Breast epithelium (tissue), 4 donors: ENCODE measurements around the gene ING5. TPM values are rescaled to one million over a fixed set of nuclear protein-coding genes. Genes with fewer than 3 reads are reported as not detected.

Experiments used
- DNase-seq, 2 donors: peaks; one replicate each; pipeline ENCODE4 v3.0.0-alpha.2; 2019; ENCODE audit warnings: low spot score in 2 of 2
- H3K27ac ChIP-seq, 2 donors: fragments of 200-600 bp; sonication (generic) in 1 of 2; one replicate each; pipeline ENCODE4 v1.5.1; 2016 to 2019; ENCODE audit warnings: mild to moderate bottlenecking in 1 of 2
- H3K27me3 ChIP-seq, 2 donors: fragments of 200-600 bp; sonication (generic) in 1 of 2; one replicate each; pipeline versions ENCODE4 v1.5.1 to v1.6.0; 2017 to 2019; ENCODE audit warnings: control low read depth in 1 of 2, mild to moderate bottlenecking in 1 of 2
- H3K36me3 ChIP-seq: fragments of 200-600 bp; one replicate; pipeline ENCODE4 v1.5.1; 2019
- H3K4me1 ChIP-seq, 2 donors: fragments of 200-600 bp; sonication (generic); one replicate each; pipeline ENCODE4 v1.5.1; 2016 to 2019; ENCODE audit warnings: control low read depth in 1 of 2
- H3K4me3 ChIP-seq, 3 donors: fragments of 200-600 bp; sonication (generic); 1 replicate in 2 of 3; 2 replicates in 1 of 3; pipeline ENCODE4 v1.5.1; 2016 to 2019; ENCODE audit warnings: mild to moderate bottlenecking in 3 of 3, moderate library complexity in 2 of 3
- H3K9me3 ChIP-seq, 2 donors: fragments of 200-600 bp; sonication (generic) in 1 of 2; one replicate each; pipeline ENCODE4 v1.5.1; 2016 to 2019; ENCODE audit warnings: control low read depth in 1 of 2
- POLR2A ChIP-seq: fragments of 450-650 bp; IDR thresholded peaks from one replicate; pipeline ENCODE4 v1.6.1; 2016; ENCODE audit warnings: antibody characterized with exemption, mild to moderate bottlenecking, moderate library complexity
- POLR2AphosphoS5 ChIP-seq, 3 donors: sonication (generic); formaldehyde crosslinking; IDR thresholded peaks; one replicate each; pipeline ENCODE4 v1.6.1; 2017; ENCODE audit warnings: antibody characterized with exemption in 3 of 3
- intact Hi-C: fragments of 100-400 bp; cut with DNase I; formaldehyde crosslinking; loops from one replicate; pipeline ENCODE4 v1.15.1; 2023; ENCODE audit warnings: low total_unique reads
- total RNA-seq, 3 donors: library from RNA; depleted of rRNA; stranded (reverse); fragments of >200 nt; gene quantifications; one replicate each; pipeline ENCODE4 v1.1.0, GENCODE V29; 2016
- TF ChIP-seq, protein P1 (sequence below), 3 donors: fragments of 450-650 bp; IDR thresholded peaks; one replicate each; pipeline ENCODE4 v1.5.1; 2016 to 2017; ENCODE audit warnings: antibody characterized with exemption in 3 of 3, mild to moderate bottlenecking in 3 of 3, moderate library complexity in 3 of 3

ING5 gene
- total RNA-seq, 3 donors from 2014 or later, result 29.6 to 49.0 (median 45.6) TPM

DNA sequence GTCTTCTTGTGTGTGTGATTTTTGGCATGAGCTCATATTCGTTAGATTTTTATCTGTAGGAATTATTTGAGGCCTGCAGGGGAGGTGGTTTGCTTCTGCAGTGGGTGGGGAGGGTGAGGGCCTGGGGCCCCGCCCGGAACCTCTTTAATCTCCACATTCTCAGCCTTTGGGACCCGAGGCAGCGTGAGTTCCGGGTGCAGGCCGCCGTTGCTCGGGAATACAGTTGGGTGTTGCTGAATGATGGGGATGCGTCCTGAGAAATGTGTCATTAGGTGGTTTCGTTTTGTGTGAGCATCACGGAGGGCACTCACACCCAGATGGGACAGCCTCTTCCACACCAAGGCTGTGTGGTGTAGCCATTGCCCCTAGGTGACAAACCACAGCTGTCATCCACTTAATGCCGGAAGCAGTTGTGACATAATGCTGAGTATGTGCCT, 61.1 kb downstream of the ING5 start:
- Histone ChIP-seq H3K36me3 (no peaks in the 10 kb centered on the region), H3K27me3 (no peaks in the 10 kb centered on the region), H3K4me3 (no peak overlapping the region), H3K27ac (no peak overlapping the region), H3K4me1 (no peaks in the 10 kb centered on the region), H3K9me3 (no peaks in the 10 kb centered on the region)
- intact Hi-C loops, result no loop called here
- no peak for TF ChIP-seq POLR2A
- TF ChIP-seq, protein P1, sequence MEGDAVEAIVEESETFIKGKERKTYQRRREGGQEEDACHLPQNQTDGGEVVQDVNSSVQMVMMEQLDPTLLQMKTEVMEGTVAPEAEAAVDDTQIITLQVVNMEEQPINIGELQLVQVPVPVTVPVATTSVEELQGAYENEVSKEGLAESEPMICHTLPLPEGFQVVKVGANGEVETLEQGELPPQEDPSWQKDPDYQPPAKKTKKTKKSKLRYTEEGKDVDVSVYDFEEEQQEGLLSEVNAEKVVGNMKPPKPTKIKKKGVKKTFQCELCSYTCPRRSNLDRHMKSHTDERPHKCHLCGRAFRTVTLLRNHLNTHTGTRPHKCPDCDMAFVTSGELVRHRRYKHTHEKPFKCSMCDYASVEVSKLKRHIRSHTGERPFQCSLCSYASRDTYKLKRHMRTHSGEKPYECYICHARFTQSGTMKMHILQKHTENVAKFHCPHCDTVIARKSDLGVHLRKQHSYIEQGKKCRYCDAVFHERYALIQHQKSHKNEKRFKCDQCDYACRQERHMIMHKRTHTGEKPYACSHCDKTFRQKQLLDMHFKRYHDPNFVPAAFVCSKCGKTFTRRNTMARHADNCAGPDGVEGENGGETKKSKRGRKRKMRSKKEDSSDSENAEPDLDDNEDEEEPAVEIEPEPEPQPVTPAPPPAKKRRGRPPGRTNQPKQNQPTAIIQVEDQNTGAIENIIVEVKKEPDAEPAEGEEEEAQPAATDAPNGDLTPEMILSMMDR (IDR thresholded peaks at IDR 0.05), result no peak
- TF ChIP-seq POLR2AphosphoS5 (IDR thresholded peaks at IDR 0.05), result no peak
- no peak for DNase-seq

DNA sequence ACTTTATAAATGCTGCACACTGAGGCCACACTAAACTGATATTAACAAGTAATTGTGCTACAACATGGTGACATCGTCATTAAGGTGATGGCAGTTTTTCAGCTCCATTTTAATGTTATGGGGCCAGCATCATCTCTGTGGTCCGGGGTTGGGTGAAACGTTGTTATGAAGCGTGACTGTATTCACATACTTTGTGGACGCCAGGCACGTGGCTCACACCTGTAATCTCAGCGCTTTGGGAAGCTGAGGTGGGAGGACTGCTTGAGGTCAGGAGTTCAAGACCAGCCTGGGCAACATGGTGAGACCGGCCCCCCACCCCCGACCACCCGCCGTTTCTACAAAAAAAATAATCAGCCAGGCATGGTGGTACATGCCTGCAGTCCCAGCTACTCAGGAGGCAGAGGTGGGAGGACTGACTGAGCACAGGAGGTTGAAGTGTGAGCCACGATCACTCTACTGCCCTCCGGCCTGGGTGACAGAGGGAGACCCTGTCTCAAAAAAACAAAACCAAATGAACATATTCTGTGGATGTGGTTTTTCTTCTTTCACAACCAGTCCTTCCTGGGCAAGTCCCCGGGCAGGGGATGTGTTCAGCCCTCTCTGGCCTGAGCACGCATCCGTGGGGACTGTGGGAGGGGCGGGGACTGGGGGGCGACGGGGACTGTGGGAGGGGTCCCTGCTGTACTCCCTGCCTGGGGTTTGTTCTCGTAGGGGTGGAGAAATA, 61.9 kb downstream of the ING5 start:
- H3K36me3 ChIP-seq, result no peaks in the 10 kb centered on the region
- H3K9me3 ChIP-seq, result no peaks in the 10 kb centered on the region
- TF ChIP-seq, protein P1 (IDR thresholded peaks at IDR 0.05), result no peak
- TF ChIP-seq POLR2AphosphoS5 (IDR thresholded peaks at IDR 0.05) (no peak), POLR2A (no peak)
- H3K4me3 ChIP-seq, result no peak overlapping the region
- H3K27ac ChIP-seq, result no peak overlapping the region
- H3K27me3 ChIP-seq, result no peaks in the 10 kb centered on the region
- no peaks in the 10 kb centered on the region for H3K4me1 ChIP-seq
- intact Hi-C loops, result no loop called here
- DNase-seq, result no peak

DNA sequence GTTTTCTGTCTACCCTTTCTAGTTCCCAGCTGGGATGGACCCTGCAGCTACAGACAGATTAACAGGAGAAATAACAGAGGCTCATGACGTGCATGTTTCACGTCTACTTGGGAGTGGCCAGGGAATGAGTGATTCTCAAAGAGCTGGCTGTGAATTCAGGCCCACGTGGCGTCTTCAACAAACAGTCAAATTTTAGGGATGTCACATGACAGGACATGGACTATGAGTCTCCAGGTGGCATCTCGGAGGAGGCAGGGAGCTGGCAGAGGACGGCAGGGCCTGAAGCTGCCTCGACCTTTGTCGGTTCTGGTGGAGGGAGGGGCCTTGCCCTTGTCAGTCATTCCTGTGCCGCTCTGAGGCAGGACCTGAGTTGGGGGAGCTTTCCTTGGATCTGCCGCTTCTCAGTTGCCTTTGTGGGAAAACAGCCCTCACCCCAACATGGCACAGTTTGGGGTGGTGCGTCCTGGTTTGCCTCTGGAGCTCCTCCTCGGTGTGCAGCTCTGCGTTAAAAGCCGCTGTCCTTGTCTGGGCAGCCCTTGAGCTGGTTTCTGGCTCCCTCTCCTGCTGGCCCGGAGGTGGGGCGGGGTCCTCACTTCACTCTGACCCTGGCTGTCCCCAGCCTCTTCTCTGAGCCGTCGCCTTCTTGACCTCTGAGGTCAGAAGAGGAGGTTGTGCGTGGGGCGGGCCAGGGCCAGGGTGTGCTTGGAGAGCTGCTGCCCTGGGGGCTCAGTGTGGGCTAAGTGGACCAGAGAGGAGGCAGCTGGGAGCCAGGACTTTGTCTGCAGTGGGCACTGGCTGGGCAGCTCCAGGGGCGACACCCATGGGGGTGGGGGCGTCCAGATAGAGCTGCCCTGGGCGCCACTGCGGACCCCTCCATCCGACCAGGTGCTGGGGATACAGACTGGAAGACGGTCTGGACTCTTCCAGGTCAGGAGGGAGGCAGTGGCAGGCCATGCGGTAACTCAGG, 62.7 kb downstream of the ING5 start:
- Histone ChIP-seq H3K27ac (no peak overlapping the region), H3K27me3 (no peaks in the 10 kb centered on the region), H3K4me3 (no peak overlapping the region), H3K9me3 (no peaks in the 10 kb centered on the region), H3K4me1 (no peaks in the 10 kb centered on the region), H3K36me3 (no peaks in the 10 kb centered on the region)
- TF ChIP-seq, protein P1 (IDR thresholded peaks at IDR 0.05), result no peak
- no peak for TF ChIP-seq POLR2AphosphoS5 (IDR thresholded peaks at IDR 0.05)
- no peak for TF ChIP-seq POLR2A
- DNase-seq, result no peak
- intact Hi-C loops, result no loop called here

DNA sequence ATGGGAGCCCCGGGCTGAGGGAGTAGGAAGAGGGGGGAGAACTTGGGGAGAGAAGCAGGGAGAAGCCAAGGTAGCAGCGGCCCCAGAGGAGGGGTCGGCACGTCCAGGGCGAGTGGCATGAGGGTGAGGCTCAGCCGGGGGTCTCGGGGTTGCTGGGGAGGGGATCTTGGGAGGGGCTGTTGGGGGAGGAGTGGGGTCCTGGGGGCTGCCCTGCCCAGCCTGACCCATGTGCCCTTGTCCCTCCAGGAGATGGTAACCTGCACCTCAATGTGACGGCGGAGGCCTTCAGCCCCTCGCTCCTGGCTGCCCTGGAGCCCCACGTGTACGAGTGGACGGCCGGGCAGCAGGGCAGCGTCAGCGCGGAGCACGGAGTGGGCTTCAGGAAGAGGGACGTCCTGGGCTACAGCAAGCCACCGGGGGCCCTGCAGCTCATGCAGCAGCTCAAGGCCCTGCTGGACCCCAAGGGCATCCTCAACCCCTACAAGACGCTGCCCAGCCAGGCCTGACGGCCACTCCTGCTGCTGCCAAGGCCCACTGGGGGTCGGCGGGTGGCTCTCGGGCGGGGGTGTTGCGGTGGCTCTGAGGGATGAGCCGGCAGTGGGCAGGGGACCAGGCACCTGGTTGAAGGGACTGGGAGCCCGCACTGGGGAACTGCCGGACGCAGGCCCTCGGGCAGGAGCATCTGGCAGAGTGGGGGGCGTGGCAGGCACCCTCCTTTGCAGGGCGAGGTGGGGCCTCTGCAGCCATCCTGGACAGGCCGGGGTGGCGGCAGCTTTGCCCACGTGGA, 65.8 kb downstream of the ING5 start:
- intact Hi-C loops, result no loop called here

More for the DNA sequence above, 65.8 kb downstream of the ING5 start:
- peak in 1 of 2 donors; percentile 5 for DNase-seq
- H3K27me3 ChIP-seq, result no peaks in the 10 kb centered on the region
- H3K4me3 ChIP-seq, result no peak overlapping the region
- TF ChIP-seq POLR2AphosphoS5 (IDR thresholded peaks at IDR 0.05) (no peak), POLR2A (no peak)
- TF ChIP-seq, protein P1 (IDR thresholded peaks at IDR 0.05), result no peak
- no peaks in the 10 kb centered on the region for H3K9me3 ChIP-seq
- H3K4me1 ChIP-seq, result no peaks in the 10 kb centered on the region
- no peaks in the 10 kb centered on the region for H3K36me3 ChIP-seq
- H3K27ac ChIP-seq, result no peak overlapping the region
